Adipose tissue (tissue), 3 donors: ENCODE measurements around the gene FHIP1B. TPM values are rescaled to one million over a fixed set of nuclear protein-coding genes. Genes with fewer than 3 reads are reported as not detected.

Experiments used
- H3K27ac ChIP-seq: one replicate; pipeline ENCODE4 v1.5.1; 2013; ENCODE audit warnings: low read depth, low read length
- WGBS, 3 donors: extraction: QIAGEN DNeasy Blood & Tissue Kit; methylation state at CpG; one replicate each; pipeline ENCODE4 v1.1.7; 2013; 5-methylcytosine and 5-hydroxymethylcytosine counted together
- polyA plus RNA-seq, 3 donors: library from polyadenylated mRNA; stranded (reverse); fragments of 200-250 nt; gene quantifications; one replicate each; pipeline ENCODE4 v1.2.3, GENCODE V29; 2013
- donor health status: healthy with polysubstance abuse.
- donor health status: Bipolar disorder and iron deficiency.
- donor health status: healthy.

The FHIP1B gene
- polyA plus RNA-seq, 3 donors, result 23.7 to 35.4 (median 27.4) TPM

GRCh38 chr11:6245536-6245935, 11.1 kb upstream of the FHIP1B start:
- WGBS, 3 donors, result 91 to 97% (median 93%) methylated on average over 2 of the region's 2 CpGs
- H3K27ac ChIP-seq, result no peak overlapping the region

GRCh38 chr11:6241316-6241715, 6.9 kb upstream of the FHIP1B start:
- no peak overlapping the region for H3K27ac ChIP-seq
- WGBS, 3 donors, result 89 to 96% (median 90%) methylated on average over 7 of the region's 7 CpGs

GRCh38 chr11:6240781-6241180, 6.3 kb upstream of the FHIP1B start:
- WGBS, 3 donors, result 41 to 52% (median 45%) methylated on average over 1 of the region's 1 CpG
- no peak overlapping the region for H3K27ac ChIP-seq

GRCh38 chr11:6240139-6240538, 5.7 kb upstream of the FHIP1B start:
- H3K27ac ChIP-seq, result no peak overlapping the region
- WGBS, 3 donors, result 95 to 98% (median 97%) methylated on average over 28 of the region's 28 CpGs

- 78 to 97% (median 82%) methylated on average over 1 of the region's 1 CpG for WGBS, 3 donors
- no peak within 1 kb of the TSS for H3K27ac ChIP-seq
Measured at GRCh38 chr11:6238902-6239301, 4.5 kb upstream of the FHIP1B start, which contains the start of gene CNGA4. Gene CNGA4 (plus strand): TSS chr11:6239089. CDS start chr11:6239207, 118 bp downstream.

GRCh38 chr11:6237761-6238302, 3.4 kb upstream of the FHIP1B start:
- WGBS, 3 donors, result 90 to 92% (median 92%) methylated on average over 5 of the region's 5 CpGs
- H3K27ac ChIP-seq, result no peak overlapping the region

- WGBS, 3 donors, result 77 to 82% (median 81%) methylated on average over 4 of the region's 4 CpGs
- no peak overlapping the region for H3K27ac ChIP-seq
Measured at GRCh38 chr11:6237266-6237665, 2.8 kb upstream of the FHIP1B start.

- H3K27ac ChIP-seq, result no peak overlapping the region
- 1% methylated on average over 10 of the region's 10 CpGs for WGBS, 3 donors
Measured at GRCh38 chr11:6233984-6234386, 451 bp downstream of the FHIP1B start.

- no peak overlapping the region for H3K27ac ChIP-seq
Measured at GRCh38 chr11:6232899-6233298, 1.5 kb downstream of the FHIP1B start.

- WGBS, 3 donors, result 27 to 48% (median 40%) methylated on average over 2 of the region's 2 CpGs
- no peak overlapping the region for H3K27ac ChIP-seq
Measured at GRCh38 chr11:6229911-6230310, 4.5 kb downstream of the FHIP1B start.

GRCh38 chr11:6228520-6228919, 5.9 kb downstream of the FHIP1B start:
- 63 to 74% (median 69%) methylated on average over 3 of the region's 3 CpGs for WGBS, 3 donors
- H3K27ac ChIP-seq, result no peak overlapping the region

GRCh38 chr11:6225896-6226295, 8.5 kb downstream of the FHIP1B start:
- 56 to 62% (median 62%) methylated on average over 2 of the region's 2 CpGs for WGBS, 3 donors
- H3K27ac ChIP-seq, result no peak overlapping the region

- 55 to 69% (median 68%) methylated on average over 1 of the region's 1 CpG for whole genome bisulfite sequencing, 3 donors
Measured at GRCh38 chr11:6225024-6225423, 9.4 kb downstream of the FHIP1B start.

GRCh38 chr11:6224421-6224820, 10.0 kb downstream of the FHIP1B start:
- 85 to 94% (median 93%) methylated on average over 3 of the region's 3 CpGs for WGBS, 3 donors

More at GRCh38 chr11:6225024-6225423, 9.4 kb downstream of the FHIP1B start:
- no peak overlapping the region for H3K27ac ChIP-seq

GRCh38 chr11:6223854-6224253, 10.6 kb downstream of the FHIP1B start:
- H3K27ac ChIP-seq, result no peak overlapping the region
- 90 to 95% (median 94%) methylated on average over 17 of the region's 17 CpGs for WGBS, 3 donors

More at GRCh38 chr11:6224421-6224820, 10.0 kb downstream of the FHIP1B start:
- no peak overlapping the region for H3K27ac ChIP-seq

GRCh38 chr11:6219359-6219758, 15.1 kb downstream of the FHIP1B start:
- WGBS, 3 donors, result 33 to 69% (median 44%) methylated on average over 2 of the region's 2 CpGs
- no peak overlapping the region for H3K27ac ChIP-seq

- H3K27ac ChIP-seq, result no peak overlapping the region
- WGBS, 3 donors, result 89 to 94% (median 93%) methylated on average over 18 to 19 of the region's 19 CpGs
Measured at GRCh38 chr11:6217722-6218121, 16.7 kb downstream of the FHIP1B start.

- WGBS, 3 donors, result 91 to 95% (median 93%) methylated on average over 4 of the region's 4 CpGs
- H3K27ac ChIP-seq, result no peak overlapping the region
Measured at GRCh38 chr11:6216501-6216900, 17.9 kb downstream of the FHIP1B start.

- no peak overlapping the region for H3K27ac ChIP-seq
- WGBS, 3 donors, result 95 to 98% (median 96%) methylated on average over 10 of the region's 10 CpGs
Measured at GRCh38 chr11:6214530-6214929, 19.9 kb downstream of the FHIP1B start.

- H3K27ac ChIP-seq, result no peak overlapping the region
- WGBS, 3 donors, result 96 to 99% (median 98%) methylated on average over 9 of the region's 9 CpGs
Measured at GRCh38 chr11:6210274-6210955, 24.0 kb downstream of the FHIP1B start.
